Mucosa of descending colon (tissue), 3 donors: Measurements from ENCODE around the gene ZC3H12A. TPM values are rescaled to one million over a fixed set of nuclear protein-coding genes. Genes with fewer than 3 reads are reported as not detected.

Source experiments
- ATAC-seq: fragments of 200-7000 bp; cut with Tn5 transposase; one replicate; pipeline ENCODE4 v1.9.1; 2020; ENCODE audit warnings: mild to moderate bottlenecking, moderate library complexity
- DNase-seq, 3 donors: peaks; one replicate each; pipeline ENCODE4 v3.0.0-alpha.2; 2020
- H3K36me3 ChIP-seq: fragments of 200-600 bp; one replicate; pipeline ENCODE4 v1.8.0; 2021; ENCODE audit warnings: low read depth, mild to moderate bottlenecking
- H3K4me1 ChIP-seq: fragments of 200-600 bp; one replicate; pipeline ENCODE4 v1.8.0; 2021; ENCODE audit warnings: low read depth, mild to moderate bottlenecking
- H3K4me3 ChIP-seq: fragments of 200-600 bp; one replicate; pipeline ENCODE4 v1.8.0; 2021; ENCODE audit warnings: mild to moderate bottlenecking
- H3K9me3 ChIP-seq: fragments of 200-600 bp; one replicate; pipeline ENCODE4 v1.8.0; 2021; ENCODE audit warnings: mild to moderate bottlenecking
- intact Hi-C, 2 donors: fragments of 100-400 bp; cut with DNase I in 1 of 2; cut with micrococcal nuclease in 1 of 2; formaldehyde crosslinking; loops; one replicate each; pipeline versions ENCODE4 v1.11.0 to v1.11.1; 2022; cut with DNase I, micrococcal nuclease
- total RNA-seq, 3 donors: library from RNA; stranded (reverse); fragmentation: NEBNext Ultra II Directional in 2 of 3; extraction: Animal tissue kit (Norgen Biotek cat#: 25700) in 2 of 3; gene quantifications; one replicate each; pipeline versions ENCODE4 v1.2.1 to v1.2.4, GENCODE V29; 2021 to 2023
- TF ChIP-seq, protein P1 (sequence below): fragments of 200-600 bp; IDR thresholded peaks from one replicate; pipeline ENCODE4 v1.8.0; 2022; ENCODE audit warnings: antibody characterized with exemption, mild to moderate bottlenecking
- donor health status: DM: no; HTN: no; CAD: no; lungs with moderate emphysema.
- donor health status: DM: no; HTN: no; CAD: no.
- donor health status: DM: no; HTN: yes; CAD: no.

ZC3H12A gene
- total RNA-seq, 3 donors from 2014 or later: 25.6 to 42.4 (median 25.9) TPM

DNA sequence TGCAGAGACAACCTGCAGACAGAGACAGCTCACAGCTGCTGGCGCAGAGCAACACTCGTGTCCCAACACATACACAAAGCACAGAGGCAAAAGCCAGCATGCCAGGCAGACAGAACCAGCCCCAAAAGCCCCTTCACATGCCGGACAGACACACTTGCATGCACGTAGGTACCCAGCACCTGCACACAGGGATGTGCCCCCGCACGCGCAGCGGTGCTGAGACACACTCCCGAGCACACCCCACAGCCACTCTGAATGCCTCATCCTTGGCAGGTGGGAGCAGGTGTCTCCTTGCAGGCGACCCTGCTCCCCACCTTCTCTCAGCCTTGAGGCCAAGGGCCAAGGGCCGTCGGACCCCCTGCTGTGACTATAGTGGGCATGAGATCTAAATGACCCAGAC lies 41.2 kb upstream of the ZC3H12A start:
- intact Hi-C loops: loop anchor here in 1 of 2 donors (5.0 kb wide), 1 partner anchor 731 kb away; no protein-coding TSS in a partner anchor
- no peak overlapping the region for H3K4me3 ChIP-seq
- ATAC-seq: no peak

DNA sequence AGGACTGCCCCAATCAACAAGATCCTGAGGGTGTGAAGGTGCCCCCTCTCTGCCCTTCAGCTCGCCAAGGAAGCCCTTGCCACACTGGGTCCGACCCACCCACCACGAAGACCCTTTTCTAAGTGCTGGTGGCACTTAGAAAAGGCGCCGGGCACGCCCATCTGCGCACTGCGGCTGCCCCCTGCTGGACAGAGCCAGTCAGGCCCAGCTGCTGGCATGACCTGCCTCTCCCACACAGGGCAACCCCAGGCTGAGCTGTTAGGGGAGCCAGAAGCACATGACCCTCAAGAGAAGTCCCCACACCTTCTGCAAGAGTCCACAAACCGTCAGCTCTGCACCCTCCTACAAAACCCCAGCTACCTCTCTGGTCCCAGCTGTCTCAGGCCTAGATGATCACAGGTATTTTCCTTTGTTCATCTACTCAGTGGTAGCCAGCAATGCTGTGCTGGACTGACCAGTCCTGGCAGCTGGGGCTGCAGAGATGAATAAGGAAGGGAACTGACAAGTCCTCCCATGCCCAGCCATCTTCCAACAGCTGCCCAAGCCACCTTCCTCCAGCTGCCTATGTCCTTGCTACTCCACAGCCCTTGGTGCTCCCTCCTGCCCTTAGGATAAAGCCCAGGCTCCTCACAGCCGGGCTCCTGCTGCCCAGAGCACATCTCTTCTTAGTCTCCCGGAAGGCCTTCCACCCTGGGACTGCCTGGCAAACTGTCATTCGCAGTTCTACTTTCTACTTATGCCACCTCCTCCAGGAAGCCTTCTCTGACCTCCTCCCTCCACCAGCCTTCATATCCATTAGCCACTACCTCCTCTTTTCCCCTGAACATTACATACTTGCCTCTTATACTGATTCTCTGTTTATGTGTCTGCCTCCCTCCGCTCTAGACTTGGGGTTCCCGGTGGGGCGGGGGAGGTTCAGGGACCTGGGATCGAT lies 39.8 kb upstream of the ZC3H12A start:
- peak; percentile 66 to 80 (median 77) for DNase-seq
- TF ChIP-seq, protein P1, sequence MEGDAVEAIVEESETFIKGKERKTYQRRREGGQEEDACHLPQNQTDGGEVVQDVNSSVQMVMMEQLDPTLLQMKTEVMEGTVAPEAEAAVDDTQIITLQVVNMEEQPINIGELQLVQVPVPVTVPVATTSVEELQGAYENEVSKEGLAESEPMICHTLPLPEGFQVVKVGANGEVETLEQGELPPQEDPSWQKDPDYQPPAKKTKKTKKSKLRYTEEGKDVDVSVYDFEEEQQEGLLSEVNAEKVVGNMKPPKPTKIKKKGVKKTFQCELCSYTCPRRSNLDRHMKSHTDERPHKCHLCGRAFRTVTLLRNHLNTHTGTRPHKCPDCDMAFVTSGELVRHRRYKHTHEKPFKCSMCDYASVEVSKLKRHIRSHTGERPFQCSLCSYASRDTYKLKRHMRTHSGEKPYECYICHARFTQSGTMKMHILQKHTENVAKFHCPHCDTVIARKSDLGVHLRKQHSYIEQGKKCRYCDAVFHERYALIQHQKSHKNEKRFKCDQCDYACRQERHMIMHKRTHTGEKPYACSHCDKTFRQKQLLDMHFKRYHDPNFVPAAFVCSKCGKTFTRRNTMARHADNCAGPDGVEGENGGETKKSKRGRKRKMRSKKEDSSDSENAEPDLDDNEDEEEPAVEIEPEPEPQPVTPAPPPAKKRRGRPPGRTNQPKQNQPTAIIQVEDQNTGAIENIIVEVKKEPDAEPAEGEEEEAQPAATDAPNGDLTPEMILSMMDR: peak; percentile 90
- Histone ChIP-seq H3K4me1 (no peaks in the 10 kb centered on the region), H3K36me3 (no peaks in the 10 kb centered on the region), H3K9me3 (no peaks in the 10 kb centered on the region), H3K4me3 (no peak overlapping the region)
- ATAC-seq: peak; percentile 85
- intact Hi-C loops: loop anchor here in 1 of 2 donors (5.0 kb wide), 2 partner anchors 732 to 857 kb away; no protein-coding TSS in a partner anchor

More for the DNA sequence above, 41.2 kb upstream of the ZC3H12A start:
- TF ChIP-seq, protein P1: no peak
- H3K9me3 ChIP-seq: no peaks in the 10 kb centered on the region
- no peaks in the 10 kb centered on the region for H3K36me3 ChIP-seq
- no peak for DNase-seq
- no peaks in the 10 kb centered on the region for H3K4me1 ChIP-seq

DNA sequence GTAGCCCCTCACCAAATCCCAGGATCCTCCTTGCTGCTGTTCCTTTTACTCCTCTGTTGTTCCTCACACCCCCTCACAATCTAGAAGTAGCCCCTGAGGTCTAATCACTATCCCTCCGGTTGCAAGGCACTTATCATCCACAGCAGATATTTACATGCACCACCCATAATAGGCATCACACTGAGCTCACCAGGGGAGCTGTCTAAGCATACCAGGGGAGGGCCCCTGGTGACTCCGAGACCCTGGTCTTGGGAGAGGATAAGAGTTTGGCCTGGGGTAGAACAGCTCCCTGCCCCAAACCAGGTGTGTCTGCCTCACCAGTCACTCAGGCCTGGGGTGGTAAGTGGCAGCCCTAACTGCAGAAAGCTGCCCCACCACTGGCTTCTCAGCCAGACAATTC lies 37.3 kb upstream of the ZC3H12A start:
- no peaks in the 10 kb centered on the region for H3K36me3 ChIP-seq
- TF ChIP-seq, protein P1: no peak
- intact Hi-C loops: loop anchor here in 1 of 2 donors (5.0 kb wide), 1 partner anchor 860 kb away; no protein-coding TSS in a partner anchor
- DNase-seq: no peak
- no peak overlapping the region for H3K4me3 ChIP-seq
- ATAC-seq: no peak
- no peaks in the 10 kb centered on the region for H3K4me1 ChIP-seq
- H3K9me3 ChIP-seq: no peaks in the 10 kb centered on the region

DNA sequence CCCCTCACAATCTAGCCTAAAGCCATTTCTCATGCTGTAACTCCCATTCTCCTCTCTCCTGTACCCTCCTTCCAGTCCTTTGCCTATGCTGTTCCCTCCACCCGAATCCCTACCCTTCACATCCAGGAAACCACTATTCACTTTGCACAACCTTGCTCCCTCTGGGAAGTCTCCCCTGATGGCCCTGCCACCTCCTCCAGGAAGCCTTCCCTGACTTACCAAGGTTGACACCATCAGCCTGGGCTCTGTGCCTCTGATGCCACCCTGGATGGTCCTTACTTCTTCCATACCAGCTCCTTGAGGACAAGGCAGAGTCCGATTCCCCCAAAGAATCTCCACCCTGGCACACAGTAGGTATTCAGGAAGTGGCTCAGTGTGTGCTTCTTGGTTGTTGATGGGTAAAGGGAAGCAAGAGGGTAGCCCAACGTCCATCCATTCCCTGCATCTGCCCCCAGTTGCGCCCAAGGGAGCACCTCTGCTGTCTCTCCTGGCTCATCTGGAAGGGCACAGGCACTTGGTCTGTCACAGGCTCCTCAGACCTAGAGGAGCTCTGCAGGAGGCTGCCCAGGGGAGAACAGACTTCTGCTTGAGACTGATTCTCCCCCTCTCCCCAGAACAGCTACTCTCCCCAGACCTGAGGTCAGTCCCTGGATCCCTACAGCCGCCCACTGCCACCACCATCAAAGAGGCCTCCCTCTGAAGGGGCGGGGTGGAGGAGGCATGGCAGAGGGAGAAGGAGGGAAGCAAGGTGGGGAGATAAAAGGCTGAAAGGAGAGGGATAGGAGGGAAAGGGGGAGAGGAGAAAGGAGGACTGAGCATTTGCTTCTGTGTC lies 36.1 kb upstream of the ZC3H12A start:
- H3K36me3 ChIP-seq: no peaks in the 10 kb centered on the region
- DNase-seq (no peak), ATAC-seq (no peak)
- TF ChIP-seq, protein P1: no peak
- intact Hi-C loops: loop anchor here in 1 of 2 donors (5.0 kb wide), 1 partner anchor 861 kb away; no protein-coding TSS in a partner anchor
- H3K4me1 ChIP-seq: no peaks in the 10 kb centered on the region
- H3K4me3 ChIP-seq: no peak overlapping the region
- H3K9me3 ChIP-seq: no peaks in the 10 kb centered on the region

DNA sequence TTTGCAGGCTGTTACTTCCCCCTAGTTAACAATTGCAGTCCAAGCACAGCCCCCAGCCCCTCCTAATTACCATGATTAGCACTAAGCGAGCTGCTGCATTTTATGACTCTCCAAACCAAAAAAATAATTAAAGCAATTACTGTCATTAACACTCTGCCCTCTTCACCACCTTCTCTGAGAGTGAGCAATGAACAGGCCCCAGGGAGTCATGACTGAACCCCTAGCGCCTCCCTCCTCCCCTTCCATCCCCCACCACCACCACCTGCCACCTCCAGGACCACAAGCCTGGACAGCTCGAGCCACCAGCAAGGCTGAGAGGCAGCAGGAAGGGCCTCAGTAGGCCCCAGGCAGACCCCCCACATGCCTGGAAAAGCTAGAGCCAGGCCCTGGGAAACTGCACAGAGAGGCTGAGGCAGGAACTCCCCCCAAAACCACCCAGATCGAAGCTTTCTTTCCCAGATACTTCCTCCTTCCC lies 35.5 kb upstream of the ZC3H12A start:
- Histone ChIP-seq H3K4me3 (no peak overlapping the region), H3K4me1 (no peaks in the 10 kb centered on the region), H3K9me3 (no peaks in the 10 kb centered on the region), H3K36me3 (no peaks in the 10 kb centered on the region)
- no peak for DNase-seq
- TF ChIP-seq, protein P1: no peak
- intact Hi-C loops: loop anchor here in 1 of 2 donors (5.0 kb wide), 1 partner anchor 862 kb away; no protein-coding TSS in a partner anchor
- no peak for ATAC-seq
